HCT116 (cell line): ENCODE measurements around the gene PPFIA2. TPM values are rescaled to one million over a fixed set of nuclear protein-coding genes. Genes with fewer than 3 reads are reported as not detected.

Experiments used
- ATAC-seq: fragments of 200-7000 bp; cut with Tn5 transposase; 2 replicates; pipeline ENCODE4 v1.9.1; 2020; ENCODE audit warnings: mild to moderate bottlenecking, moderate library complexity
- BruUV-seq: library from RNA; stranded (reverse); fragments of 400-500 nt; replicated peaks from 2 replicates; lab custom pipeline; 2021; lab: Mats Ljungman, UMichigan
- CTCF ChIA-PET: fragments of 300-600 bp; sonication (Branson Sonifier 250); formaldehyde crosslinking; loops from one replicate; lab custom pipeline; 2021; ENCODE audit warnings: antibody characterized with exemption; lab: Charles Lee
- POLR2A ChIA-PET: fragments of 300-600, 350-600 bp; sonication (Branson Sonifier 250); formaldehyde crosslinking; loops from one replicate; lab custom pipeline; 2021; ENCODE audit warnings: antibody characterized with exemption; lab: Charles Lee
- RAD21 ChIA-PET, 2 experiments: fragments of 300-600 bp; sonication (Branson Sonifier 250); formaldehyde crosslinking; loops; one replicate each; lab custom pipeline; 2023; ENCODE audit warnings: low total read pairs in 2 of 2; ENCODE audit not compliant: uncharacterized antibody in 2 of 2, unreplicated experiment in 2 of 2, low non-redundant PET in 1 of 2; lab: Charles Lee
- DNase-seq: peaks from one replicate; pipeline ENCODE4 v3.0.0-alpha.2; 2010; ENCODE audit warnings: low read depth, low spot score
- H2AFZ ChIP-seq: fragments of 200-600 bp; shearing (Covaris generic), sonication (generic); 2 replicates; pipeline ENCODE4 v1.6.1; 2017; ENCODE audit warnings: low read depth, mixed run types, mixed read lengths, antibody characterized with exemption, low read length; ENCODE audit not compliant: poor library complexity, severe bottlenecking
- H3K27ac ChIP-seq: 2 replicates; pipeline ENCODE4 v1.5.1; 2012; ENCODE audit warnings: low read depth, low read length
- H3K27me3 ChIP-seq: fragments of 200-600 bp; sonication (generic); 2 replicates; pipeline ENCODE4 v1.6.1; 2016; ENCODE audit warnings: mixed run types, low read length, mixed read lengths; ENCODE audit not compliant: insufficient read depth
- H3K36me3 ChIP-seq, 2 experiments: fragments of 200-500 bp in 1 of 2; fragments of 200-600 bp in 1 of 2; sonication (Bioruptor generic) in 1 of 2; sonication (generic) in 1 of 2; 2 replicates each; pipeline versions ENCODE4 v1.5.1 to v1.6.1; 2014 to 2016; ENCODE audit warnings: low read length in 2 of 2, inconsistent platforms in 1 of 2, mixed read lengths in 1 of 2, mixed run types in 1 of 2; ENCODE audit not compliant: insufficient read depth in 2 of 2, control insufficient read depth in 1 of 2
- H3K4me1 ChIP-seq, 2 experiments: fragments of 200-600 bp in 1 of 2; sonication (generic) in 1 of 2; 2 replicates each; pipeline versions ENCODE4 v1.5.1 to v1.6.1; 2012 to 2017; ENCODE audit warnings: low read length in 2 of 2, inconsistent platforms in 1 of 2, mild to moderate bottlenecking in 1 of 2, mixed read lengths in 1 of 2, mixed run types in 1 of 2, moderate library complexity in 1 of 2; ENCODE audit not compliant: insufficient read depth in 2 of 2, control insufficient read depth in 1 of 2
- H3K4me2 ChIP-seq: fragments of 200-600 bp; sonication (generic); 2 replicates; pipeline ENCODE4 v1.6.1; 2017; ENCODE audit warnings: mixed run types, low read length, mixed read lengths
- H3K4me3 ChIP-seq, 2 experiments: fragments of 200-600 bp in 1 of 2; sonication (generic) in 1 of 2; replicated peaks in 1 of 2; 2 replicates each; pipeline ENCODE4 v1.5.1; 2011 to 2016; ENCODE audit warnings: low read length in 2 of 2, control low read depth in 1 of 2, low read depth in 1 of 2, mild to moderate bottlenecking in 1 of 2, mixed read lengths in 1 of 2, mixed run types in 1 of 2
- H3K79me2 ChIP-seq: fragments of 200-600 bp; sonication (generic); 2 replicates; pipeline ENCODE4 v1.6.1; 2017; ENCODE audit warnings: mild to moderate bottlenecking, mixed run types, low read length, moderate library complexity, mixed read lengths; ENCODE audit not compliant: insufficient read depth
- H3K9ac ChIP-seq: fragments of 200-600 bp; sonication (generic); 2 replicates; pipeline ENCODE4 v1.6.1; 2016; ENCODE audit warnings: low read length, mixed read lengths
- H3K9me2 ChIP-seq: fragments of 200-600 bp; sonication (generic), shearing (Covaris generic); 2 replicates; pipeline ENCODE4 v1.6.1; 2017; ENCODE audit warnings: mixed run types, mild to moderate bottlenecking, moderate library complexity; ENCODE audit not compliant: insufficient read depth
- H3K9me3 ChIP-seq, 2 experiments: fragments of 200-500 bp in 1 of 2; fragments of 200-600 bp in 1 of 2; sonication (Bioruptor generic) in 1 of 2; sonication (generic) in 1 of 2; 2 replicates each; pipeline ENCODE4 v1.6.1; 2014 to 2017; ENCODE audit warnings: low read length in 2 of 2, mixed read lengths in 2 of 2, inconsistent platforms in 1 of 2, low read depth in 1 of 2, mild to moderate bottlenecking in 1 of 2, mixed run types in 1 of 2, moderate library complexity in 1 of 2; ENCODE audit not compliant: control insufficient read depth in 1 of 2, insufficient read depth in 1 of 2
- H4K20me1 ChIP-seq: fragments of 200-600 bp; sonication (generic), shearing (Covaris generic); 2 replicates; pipeline ENCODE4 v1.6.1; 2017; ENCODE audit warnings: mixed run types, mild to moderate bottlenecking, moderate library complexity; ENCODE audit not compliant: insufficient read depth
- ATF3 ChIP-seq: IDR thresholded peaks from 2 replicates; pipeline ENCODE4 v1.6.1; 2012
- CEBPB ChIP-seq: IDR thresholded peaks from 2 replicates; pipeline ENCODE4 v1.6.1; 2012; ENCODE audit warnings: low read depth
- CTCF ChIP-seq, 3 experiments: fragments of 200-600 bp in 1 of 3; sonication (generic) in 1 of 3; IDR thresholded peaks in 2 of 3; conservative IDR thresholded peaks in 1 of 3; 2 replicates each; pipeline ENCODE4 v1.5.1; 2012 to 2017; ENCODE audit warnings: low read depth in 2 of 3, low read length in 2 of 3, antibody characterized with exemption in 1 of 3, borderline replicate concordance in 1 of 3, control low read depth in 1 of 3, mild to moderate bottlenecking in 1 of 3, mixed read lengths in 1 of 3, mixed run types in 1 of 3, moderate library complexity in 1 of 3; ENCODE audit not compliant: insufficient read depth in 1 of 3
- EGR1 ChIP-seq: IDR thresholded peaks from 2 replicates; pipeline ENCODE4 v1.6.1; 2012; ENCODE audit warnings: low read depth
- EZH2 ChIP-seq: fragments of 200-600 bp; sonication (generic); IDR thresholded peaks from 2 replicates; pipeline ENCODE4 v1.6.1; 2017; ENCODE audit warnings: antibody characterized with exemption, mixed run types
- EZH2phosphoT487 ChIP-seq: fragments of 200-600 bp; IDR thresholded peaks from 2 replicates; pipeline ENCODE4 v1.6.1; 2018; ENCODE audit warnings: antibody characterized with exemption, borderline replicate concordance
- FOSL1 ChIP-seq: IDR thresholded peaks from 2 replicates; pipeline ENCODE4 v1.6.1; 2012; ENCODE audit warnings: low read depth
- JUND ChIP-seq: IDR thresholded peaks from 2 replicates; pipeline ENCODE4 v1.6.1; 2012
- MAX ChIP-seq: IDR thresholded peaks from 2 replicates; pipeline ENCODE4 v1.6.1; 2012
- POLR2A ChIP-seq: IDR thresholded peaks from 2 replicates; pipeline ENCODE4 v1.7.0; 2011; ENCODE audit warnings: borderline replicate concordance; ENCODE audit not compliant: insufficient read depth, insufficient read length; ENCODE audit errors: extremely low read depth
- POLR2AphosphoS5 ChIP-seq: IDR thresholded peaks from 2 replicates; pipeline ENCODE4 v1.6.1; 2011; ENCODE audit warnings: mild to moderate bottlenecking, low read depth, low read length, moderate library complexity
- RAD21 ChIP-seq: IDR thresholded peaks from 2 replicates; pipeline ENCODE4 v1.6.1; 2012; ENCODE audit warnings: low read depth, mild to moderate bottlenecking
- SIN3A ChIP-seq: IDR thresholded peaks from 2 replicates; pipeline ENCODE4 v1.6.1; 2012; ENCODE audit warnings: low read depth
- SP1 ChIP-seq: IDR thresholded peaks from 2 replicates; pipeline ENCODE4 v1.6.1; 2012; ENCODE audit warnings: low read depth
- TCF7L2 ChIP-seq: IDR thresholded peaks from 2 replicates; pipeline ENCODE4 v1.7.0; 2011; ENCODE audit warnings: borderline replicate concordance, inconsistent platforms; ENCODE audit not compliant: insufficient read depth, insufficient read length; ENCODE audit errors: extremely low read depth
- ZBTB33 ChIP-seq: IDR thresholded peaks from 2 replicates; pipeline ENCODE4 v1.6.1; 2011; ENCODE audit warnings: mild to moderate bottlenecking, low read length, moderate library complexity; ENCODE audit not compliant: insufficient replicate concordance; ENCODE audit errors: extremely low read depth
- ZNF274 ChIP-seq: fragments of 200-500 bp; sonication (Bioruptor generic); IDR thresholded peaks from 2 replicates; pipeline ENCODE4 v1.6.1; 2014; ENCODE audit warnings: mild to moderate bottlenecking, low read depth, low read length, inconsistent platforms
- intact Hi-C: fragments of 100-400 bp; cut with micrococcal nuclease; formaldehyde crosslinking; loops from 2 replicates; pipeline ENCODE4 v1.10.0; 2022
- total RNA-seq: library from RNA; stranded (reverse); gene quantifications from one replicate; pipeline ENCODE4 v1.2.1, GENCODE V29; 2021; ENCODE audit not compliant: unreplicated experiment

Gene PPFIA2
- total RNA-seq, 1 experiment from 2014 or later, result not detected

GRCh38 chr12:81261508-81262207 lies 497.5 kb downstream of the PPFIA2 start (continued):
- TF ChIP-seq SIN3A (no peak), POLR2A (no peak), CEBPB (no peak), MAX (no peak), RAD21 (no peak)

- H3K9ac ChIP-seq, result no peak overlapping the region
- ChIA-PET POLR2A (no interaction called here), RAD21 (no interaction called here), CTCF (interaction anchor here (0.6 to 2.4 kb wide), 6 partner anchors 9 to 1064 kb away, joined by 3 to 39 read pairs (median 3); no protein-coding TSS in a partner anchor)
- DNase-seq (no peak), ATAC-seq (no peak)
- H3K4me3 ChIP-seq, result no peak overlapping the region
- no peaks in the 10 kb centered on the region for H4K20me1 ChIP-seq
- no peaks in the 10 kb centered on the region for H3K79me2 ChIP-seq
- intact Hi-C loops, result loop anchor here (2.0 to 10.0 kb wide), 4 partner anchors 425 to 1852 kb away; no protein-coding TSS in a partner anchor
- no peaks in the 10 kb centered on the region for H3K36me3 ChIP-seq
- no peaks in the 10 kb centered on the region for H3K27me3 ChIP-seq
- no peak overlapping the region for H3K4me2 ChIP-seq
- H2AFZ ChIP-seq, result no peak overlapping the region
- H3K9me2 ChIP-seq, result no peaks in the 10 kb centered on the region
- H3K9me3 ChIP-seq, result no peaks in the 10 kb centered on the region
- BruUV-seq, result no TSS peak
- no peaks in the 10 kb centered on the region for H3K4me1 ChIP-seq
- TF ChIP-seq CEBPB (no peak), EZH2phosphoT487 (no peak), SP1 (no peak), SIN3A (no peak), POLR2AphosphoS5 (no peak), JUND (no peak), ZNF274 (no peak), POLR2A (no peak), MAX (no peak), EGR1 (no peak), TCF7L2 (no peak), EZH2 (no peak), ATF3 (no peak), ZBTB33 (no peak), CTCF (IDR thresholded peaks at IDR 0.05 in 2 of 3, conservative IDR thresholded peaks at IDR 0.05 in 1 of 3; ENCODE audit: borderline replicate concordance in 1 of 3, insufficient read depth in 1 of 3, low read depth in 2 of 3, low read length in 2 of 3) (no peak), FOSL1 (no peak)
- H3K27ac ChIP-seq, result no peak overlapping the region
Observed at GRCh38 chr12:81259360-81259759, 499.8 kb downstream of the PPFIA2 start.
